Right lung (tissue), 10 donors: Measurements from ENCODE around the gene TPBG. TPM values are rescaled to one million over a fixed set of nuclear protein-coding genes. Genes with fewer than 3 reads are reported as not detected.
A peak's percentile ranks its signal among the peaks of the same experiment; 100 is the strongest.

Experiments
- DNase-seq, 2 donors: peaks; one replicate each; pipeline ENCODE4 v3.0.0-alpha.2; 2013
- long read RNA-seq, 8 donors: transcript quantifications; one replicate each; lab custom pipeline, GENCODE V29; 2026
- polyA plus RNA-seq, 5 donors: library from polyadenylated mRNA; unstranded; fragments of 120-200 nt; gene quantifications; one replicate each; pipeline versions ENCODE4 v1.2.1 to v1.2.3, GENCODE V29; 2013; ENCODE audit warnings: inconsistent platforms in 1 of 5, low replicate concordance in 1 of 5; ENCODE audit not compliant: insufficient read length in 5 of 5, insufficient read depth in 1 of 5

The TPBG gene, protein sequence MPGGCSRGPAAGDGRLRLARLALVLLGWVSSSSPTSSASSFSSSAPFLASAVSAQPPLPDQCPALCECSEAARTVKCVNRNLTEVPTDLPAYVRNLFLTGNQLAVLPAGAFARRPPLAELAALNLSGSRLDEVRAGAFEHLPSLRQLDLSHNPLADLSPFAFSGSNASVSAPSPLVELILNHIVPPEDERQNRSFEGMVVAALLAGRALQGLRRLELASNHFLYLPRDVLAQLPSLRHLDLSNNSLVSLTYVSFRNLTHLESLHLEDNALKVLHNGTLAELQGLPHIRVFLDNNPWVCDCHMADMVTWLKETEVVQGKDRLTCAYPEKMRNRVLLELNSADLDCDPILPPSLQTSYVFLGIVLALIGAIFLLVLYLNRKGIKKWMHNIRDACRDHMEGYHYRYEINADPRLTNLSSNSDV
- 1 to 10 TPM; 5.9 to 6.8 (median 6.5) TPM for polyA plus RNA-seq
- long read RNA-seq, donor 1, full-length matches to known transcripts = 3 of 3 reads
- long read RNA-seq, donor 1, partial matches to known transcripts = 0 of 3 reads
- long read RNA-seq, donor 1, other reads (novel, unspliced or antisense) = 0 of 3 reads
- long read RNA-seq, donor 2, full-length matches to known transcripts = 2 of 7 reads
- long read RNA-seq, donor 2, partial matches to known transcripts = 5 of 7 reads
- long read RNA-seq, donor 2, other reads (novel, unspliced or antisense) = 0 of 7 reads
- long read RNA-seq, donor 3, full-length matches to known transcripts = 6 of 6 reads
- long read RNA-seq, donor 3, partial matches to known transcripts = 0 of 6 reads
- long read RNA-seq, donor 3, other reads (novel, unspliced or antisense) = 0 of 6 reads
- long read RNA-seq, donor 4, full-length matches to known transcripts = 5 of 5 reads
- long read RNA-seq, donor 4, partial matches to known transcripts = 0 of 5 reads
- long read RNA-seq, donor 4, other reads (novel, unspliced or antisense) = 0 of 5 reads
- long read RNA-seq, donor 5, full-length matches to known transcripts = 4 of 4 reads
- long read RNA-seq, donor 5, partial matches to known transcripts = 0 of 4 reads
- long read RNA-seq, donor 5, other reads (novel, unspliced or antisense) = 0 of 4 reads
- long read RNA-seq, donor 6, full-length matches to known transcripts = 9 of 9 reads
- long read RNA-seq, donor 6, partial matches to known transcripts = 0 of 9 reads
- long read RNA-seq, donor 6, other reads (novel, unspliced or antisense) = 0 of 9 reads
- long read RNA-seq, donor 7, full-length matches to known transcripts = 6 of 6 reads
- long read RNA-seq, donor 7, partial matches to known transcripts = 0 of 6 reads
- long read RNA-seq, donor 7, other reads (novel, unspliced or antisense) = 0 of 6 reads
- long read RNA-seq, donor 8, full-length matches to known transcripts = 1 of 1 reads
- long read RNA-seq, donor 8, partial matches to known transcripts = 0 of 1 reads
- long read RNA-seq, donor 8, other reads (novel, unspliced or antisense) = 0 of 1 reads

GRCh38 chr6:82363428-82364086, at the start of gene TPBG:
TSS of gene TPBG (plus strand) at chr6:82363817. CDS start at chr6:82364962, 1,145 bp downstream.
- peak; percentile 23 to 28 for DNase-seq

DNA sequence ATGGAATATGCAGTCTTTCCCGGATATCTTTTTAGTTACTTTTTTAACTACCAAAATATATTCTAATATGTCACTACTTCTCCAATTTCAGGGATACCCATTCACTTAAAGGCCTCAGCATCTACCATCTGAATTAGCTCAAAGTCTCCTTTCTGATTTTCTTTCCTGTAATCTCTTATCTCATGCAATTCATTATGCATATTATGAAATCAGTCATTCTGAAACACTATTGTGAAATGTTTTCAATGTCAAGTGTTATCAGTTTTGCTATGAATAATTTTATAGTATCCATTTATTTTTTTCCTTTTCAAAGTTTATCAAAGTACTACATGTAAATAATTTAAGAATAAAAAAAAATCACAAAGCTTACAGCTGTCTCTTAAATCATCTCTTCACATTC, 41.2 kb upstream of the TPBG start:
- DNase-seq = no peak

GRCh38 chr6:82329766-82330165, 33.9 kb upstream of the TPBG start:
- DNase-seq = no peak

DNA sequence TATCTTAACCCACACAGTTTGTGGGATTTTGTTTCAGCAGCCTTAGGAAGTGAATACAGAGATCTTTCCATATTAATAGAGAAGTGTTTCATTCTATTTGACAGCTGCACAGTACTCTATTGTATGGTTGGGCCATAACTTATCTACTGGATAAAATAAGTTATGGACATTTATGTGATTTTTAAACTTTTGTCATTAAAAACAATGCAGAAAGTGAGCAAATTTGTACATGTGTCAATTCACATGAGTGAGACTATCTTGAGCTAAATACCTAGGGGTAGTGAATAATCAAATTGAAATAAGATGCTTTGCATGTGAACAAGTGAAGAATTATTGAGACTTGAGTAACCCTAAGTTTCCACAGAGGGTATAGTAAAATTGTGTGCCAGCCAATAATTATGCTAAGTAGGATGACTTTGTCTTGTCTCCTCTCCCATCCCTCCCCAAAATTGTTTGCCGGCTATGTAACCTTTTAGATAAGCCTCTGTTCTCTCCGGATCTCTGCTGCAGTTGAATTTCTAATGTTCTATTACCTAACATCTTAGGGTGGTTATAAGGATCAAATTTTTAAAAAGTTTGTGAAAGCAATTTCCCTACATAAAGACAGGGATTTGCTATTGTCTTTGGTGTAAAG, 33.3 kb upstream of the TPBG start:
- no peak for DNase-seq

DNA sequence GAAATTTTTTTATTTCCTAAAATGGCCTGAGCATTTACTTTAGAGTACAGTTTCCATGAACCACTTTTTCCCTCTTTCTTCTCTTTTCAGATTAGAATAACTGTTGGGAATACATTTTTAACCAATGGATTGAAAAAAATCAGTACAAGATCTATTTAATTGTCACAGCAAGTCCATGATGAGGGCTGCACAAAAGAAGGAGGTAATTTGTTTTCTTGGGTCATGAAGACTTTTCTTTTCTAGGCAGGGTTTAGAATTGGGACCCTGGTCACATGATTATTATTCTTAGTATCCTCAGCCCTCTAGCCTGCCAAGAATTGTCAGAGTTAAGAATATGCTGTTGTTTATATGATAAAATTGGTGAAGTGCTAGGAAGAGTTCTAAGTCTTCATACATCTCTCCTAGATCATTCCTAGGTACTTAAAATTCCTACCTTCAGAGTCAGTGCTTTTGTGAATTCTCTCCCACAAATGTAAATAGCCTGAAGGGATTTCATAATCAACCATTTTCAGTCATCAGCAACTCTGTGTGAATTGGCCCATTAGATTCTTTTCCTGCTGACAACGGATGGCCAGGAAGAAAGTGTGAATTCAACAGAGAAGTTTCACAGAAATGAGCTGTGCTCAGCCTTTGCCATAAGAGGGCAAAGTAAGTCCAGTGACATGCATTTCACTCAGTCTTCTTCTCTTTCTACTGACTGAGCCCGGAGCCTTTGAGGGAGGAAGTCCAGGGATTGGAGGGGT, 32.4 kb upstream of the TPBG start:
- DNase-seq = no peak

- no peak for DNase-seq
These were observed 29.8 kb upstream of the TPBG start for GRCh38 chr6:82333781-82334180.

GRCh38 chr6:82337688-82338257, 25.8 kb upstream of the TPBG start:
- peak in 1 of 2 donors; percentile 3 for DNase-seq

- DNase-seq = no peak
These were observed 15.5 kb upstream of the TPBG start for GRCh38 chr6:82348130-82348529.

DNA sequence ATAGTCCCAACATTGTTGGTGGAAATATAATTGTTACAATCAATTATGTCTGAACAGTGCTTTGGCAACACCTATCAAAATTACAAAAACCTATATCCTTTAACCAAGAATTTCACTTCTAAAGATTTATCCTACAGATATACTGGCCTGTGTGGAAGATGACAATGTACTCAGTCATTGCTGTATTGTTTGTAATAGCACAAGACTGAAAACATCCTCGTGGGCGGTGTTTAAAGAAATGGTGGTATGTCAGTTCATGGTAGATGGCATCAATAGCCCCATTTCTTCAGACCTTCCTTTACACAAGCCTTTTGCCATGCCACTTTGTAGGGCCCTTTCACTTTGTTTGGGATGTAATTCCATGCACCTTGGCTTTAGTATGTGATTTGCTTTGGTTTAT, 9.8 kb upstream of the TPBG start:
- DNase-seq = no peak

DNA sequence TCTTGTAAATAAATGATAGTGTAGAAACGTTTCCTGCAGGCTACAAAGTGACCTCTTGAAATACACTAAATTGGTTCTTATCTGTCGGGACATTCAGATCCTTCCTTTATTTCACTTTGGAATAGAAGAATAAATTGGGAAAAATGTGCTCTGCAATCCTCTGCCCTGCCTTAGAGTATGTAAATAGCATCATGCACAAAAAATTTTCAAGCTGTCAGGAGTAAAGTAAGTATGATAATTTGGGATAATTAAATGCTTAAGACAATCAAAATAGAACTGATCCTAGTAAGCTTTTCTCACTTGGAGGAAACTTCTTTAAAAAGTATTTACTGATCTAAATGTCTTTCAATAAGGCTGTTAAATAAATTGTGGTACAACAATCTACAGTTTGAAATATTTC, 3.1 kb upstream of the TPBG start:
- DNase-seq = no peak

DNA sequence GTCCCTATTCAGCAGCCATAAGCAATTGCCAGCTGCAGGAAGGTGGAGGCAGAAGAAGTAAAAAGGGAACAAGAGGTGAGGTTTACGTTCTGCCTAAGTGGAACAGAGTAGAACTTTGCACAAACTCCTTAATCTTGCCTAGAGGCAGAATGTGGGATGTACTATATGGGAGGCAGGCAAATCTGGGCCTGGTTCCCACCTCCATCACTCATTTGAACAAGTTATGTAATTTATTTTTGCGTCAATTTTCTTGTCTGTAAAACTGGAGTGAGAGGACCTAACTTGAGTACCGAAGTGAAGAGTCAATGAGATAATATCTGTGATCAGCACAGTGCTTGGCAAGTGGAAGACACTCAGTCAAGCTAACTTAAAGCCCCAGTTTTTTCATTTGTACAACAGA, 2.0 kb upstream of the TPBG start:
- DNase-seq = no peak

- DNase-seq = no peak
These were observed 1.5 kb upstream of the TPBG start for GRCh38 chr6:82362144-82362543.

GRCh38 chr6:82362878-82363427, 664 bp upstream of the TPBG start:
- DNase-seq = no peak

DNA sequence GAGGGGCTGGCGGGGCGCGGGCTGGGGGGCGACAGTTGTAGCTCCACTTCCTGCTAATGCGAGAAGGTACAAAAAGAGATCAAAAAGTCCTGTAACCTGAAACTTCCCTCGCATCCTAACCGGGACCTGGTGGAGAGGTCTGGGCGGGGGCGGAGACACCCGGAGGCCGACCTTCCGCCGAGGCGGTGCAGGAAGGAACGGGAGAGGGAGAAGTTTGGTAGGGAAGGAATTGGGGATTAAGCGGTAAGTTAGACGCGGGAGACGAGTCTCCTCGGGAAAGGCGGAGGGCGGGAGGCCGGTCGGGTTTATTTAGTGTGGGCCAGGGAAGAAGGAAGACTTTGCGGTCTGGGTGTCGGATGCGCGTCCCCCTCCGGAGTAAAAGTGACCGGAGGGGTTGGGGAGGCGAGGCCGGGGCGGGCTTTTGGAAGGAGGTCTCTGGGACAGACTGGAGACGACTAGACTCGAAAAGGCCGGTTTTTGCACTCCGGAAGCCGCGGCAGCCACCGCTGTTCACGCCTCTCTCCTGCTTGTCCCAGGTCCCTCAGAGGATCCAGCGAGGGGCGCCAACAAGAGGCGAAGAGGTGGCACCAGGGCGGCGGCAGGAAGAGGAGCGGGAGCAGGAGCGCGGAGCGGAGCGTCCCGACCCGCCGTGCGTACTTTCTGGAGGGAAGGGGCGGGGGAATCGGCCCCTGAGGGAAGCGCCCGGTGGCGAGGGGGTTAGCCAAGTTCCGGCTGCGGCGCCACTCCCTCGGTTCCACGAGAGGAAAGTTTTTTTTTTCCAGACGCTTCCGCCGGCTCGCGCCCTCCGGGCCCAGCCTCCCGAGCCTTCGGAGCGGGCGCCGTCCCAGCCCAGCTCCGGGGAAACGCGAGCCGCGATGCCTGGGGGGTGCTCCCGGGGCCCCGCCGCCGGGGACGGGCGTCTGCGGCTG, 734 bp downstream of the TPBG start:
- peak; percentile 28 to 41 for DNase-seq

DNA sequence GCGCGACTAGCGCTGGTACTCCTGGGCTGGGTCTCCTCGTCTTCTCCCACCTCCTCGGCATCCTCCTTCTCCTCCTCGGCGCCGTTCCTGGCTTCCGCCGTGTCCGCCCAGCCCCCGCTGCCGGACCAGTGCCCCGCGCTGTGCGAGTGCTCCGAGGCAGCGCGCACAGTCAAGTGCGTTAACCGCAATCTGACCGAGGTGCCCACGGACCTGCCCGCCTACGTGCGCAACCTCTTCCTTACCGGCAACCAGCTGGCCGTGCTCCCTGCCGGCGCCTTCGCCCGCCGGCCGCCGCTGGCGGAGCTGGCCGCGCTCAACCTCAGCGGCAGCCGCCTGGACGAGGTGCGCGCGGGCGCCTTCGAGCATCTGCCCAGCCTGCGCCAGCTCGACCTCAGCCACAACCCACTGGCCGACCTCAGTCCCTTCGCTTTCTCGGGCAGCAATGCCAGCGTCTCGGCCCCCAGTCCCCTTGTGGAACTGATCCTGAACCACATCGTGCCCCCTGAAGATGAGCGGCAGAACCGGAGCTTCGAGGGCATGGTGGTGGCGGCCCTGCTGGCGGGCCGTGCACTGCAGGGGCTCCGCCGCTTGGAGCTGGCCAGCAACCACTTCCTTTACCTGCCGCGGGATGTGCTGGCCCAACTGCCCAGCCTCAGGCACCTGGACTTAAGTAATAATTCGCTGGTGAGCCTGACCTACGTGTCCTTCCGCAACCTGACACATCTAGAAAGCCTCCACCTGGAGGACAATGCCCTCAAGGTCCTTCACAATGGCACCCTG, 1.6 kb downstream of the TPBG start:
- peak; percentile 11 to 31 for DNase-seq

GRCh38 chr6:82367704-82368103, 4.1 kb downstream of the TPBG start:
- DNase-seq = no peak

GRCh38 chr6:82370788-82371187, 7.2 kb downstream of the TPBG start:
- DNase-seq = no peak
